ENCODE data around the gene LY6G5B. TPM values are rescaled to one million over a fixed set of nuclear protein-coding genes. Genes with fewer than 3 reads are reported as not detected.

The LY6G5B gene
- total RNA-seq, 1 donor from 2014 or later = 29.5 TPM

- H3K4me1 Mint-ChIP-seq (ENCODE audit: low read depth) = peaks cover 18% of the 10 kb centered on the region
- H3K27me3 Mint-ChIP-seq (ENCODE audit: insufficient read depth) = no peaks in the 10 kb centered on the region
- no peaks in the 10 kb centered on the region for H3K36me3 Mint-ChIP-seq (ENCODE audit: low read depth)
- H3K9me3 Mint-ChIP-seq = no peaks in the 10 kb centered on the region
- intact Hi-C loops (cut with micrococcal nuclease) = no loop called here
- H3K27ac Mint-ChIP-seq = no peak overlapping the region
- no peak for DNase-seq (ENCODE audit: low spot score)
- no peak overlapping the region for H3K4me3 Mint-ChIP-seq
Measured at GRCh38 chr6:31722173-31722572, 52.4 kb downstream of the LY6G5B start.

Other genes starting within 250 kb of the LY6G5B start
- 36.1 and 37.5 TPM in 2 replicates for gene MICB, start 171.8 kb upstream of the LY6G5B start, total RNA-seq
- not detected in 2 replicates for gene MCCD1, start 141.0 kb upstream of the LY6G5B start, total RNA-seq
- gene DDX39B, start 128.0 kb upstream of the LY6G5B start, total RNA-seq = 628 and 637 TPM in 2 replicates
- gene ATP6V1G2, start 123.4 kb upstream of the LY6G5B start, total RNA-seq = 1.2 and 1.4 TPM in 2 replicates
- gene NFKBIL1, start 122.4 kb upstream of the LY6G5B start, total RNA-seq = 18.2 and 18.9 TPM in 2 replicates
- 1,021 and 1,078 TPM in 2 replicates for gene LTA, start 97.7 kb upstream of the LY6G5B start, total RNA-seq
- gene TNF, start 94.4 kb upstream of the LY6G5B start, total RNA-seq = 427 and 430 TPM in 2 replicates
- gene LTB, start 87.6 kb upstream of the LY6G5B start, total RNA-seq = 270 and 277 TPM in 2 replicates
- 63.0 and 66.6 TPM in 2 replicates for gene LST1, start 83.7 kb upstream of the LY6G5B start, total RNA-seq
- gene NCR3, start 77.0 kb upstream of the LY6G5B start, total RNA-seq = 19.1 and 20.3 TPM in 2 replicates
- 55.5 and 61.5 TPM in 2 replicates for gene AIF1, start 54.7 kb upstream of the LY6G5B start, total RNA-seq
- 281 and 283 TPM in 2 replicates for gene PRRC2A, start 49.3 kb upstream of the LY6G5B start, total RNA-seq
- 319 and 323 TPM in 2 replicates for gene BAG6, start 17.3 kb upstream of the LY6G5B start, total RNA-seq
- gene APOM, start 14.1 kb upstream of the LY6G5B start, total RNA-seq = 1.8 and 3.7 TPM in 2 replicates
- 18.1 and 19.1 TPM in 2 replicates for gene C6orf47, start 9.2 kb upstream of the LY6G5B start, total RNA-seq
- gene GPANK1, start 5.0 kb upstream of the LY6G5B start, total RNA-seq = 34.8 and 37.2 TPM in 2 replicates
- 302 and 308 TPM in 2 replicates for gene CSNK2B, start 3.9 kb upstream of the LY6G5B start, total RNA-seq
- 4.7 and 4.9 TPM in 2 replicates for gene LY6G5C, start 11.1 kb downstream of the LY6G5B start, total RNA-seq
- gene ABHD16A, start 33.3 kb downstream of the LY6G5B start, total RNA-seq = 45.7 and 46.5 TPM in 2 replicates
- not detected in 2 replicates for gene LY6G6F, start 36.9 kb downstream of the LY6G5B start, total RNA-seq
- not detected in 2 replicates for gene LY6G6D, start 45.4 kb downstream of the LY6G5B start, total RNA-seq
- gene LY6G6C, start 51.8 kb downstream of the LY6G5B start, total RNA-seq = not detected in 2 replicates
- gene MPIG6B, start 53.4 kb downstream of the LY6G5B start, total RNA-seq = not detected in 2 replicates
- 4.9 and 5.7 TPM in 2 replicates for gene DDAH2, start 59.3 kb downstream of the LY6G5B start, total RNA-seq
- gene CLIC1, start 66.6 kb downstream of the LY6G5B start, total RNA-seq = 398 and 399 TPM in 2 replicates
- 80.5 and 83.4 TPM in 2 replicates for gene MSH5, start 70.0 kb downstream of the LY6G5B start, total RNA-seq
- gene SAPCD1, start 92.7 kb downstream of the LY6G5B start, total RNA-seq = 16.7 and 17.0 TPM in 2 replicates
- gene VWA7, start 107.4 kb downstream of the LY6G5B start, total RNA-seq = 2.9 and 5.0 TPM in 2 replicates
- gene VARS1, start 125.8 kb downstream of the LY6G5B start, total RNA-seq = 150 and 161 TPM in 2 replicates
- 136 and 137 TPM in 2 replicates for gene LSM2, start 137.0 kb downstream of the LY6G5B start, total RNA-seq
- 2.2 and 2.9 TPM in 2 replicates for gene HSPA1L, start 145.3 kb downstream of the LY6G5B start, total RNA-seq
- gene HSPA1A, start 145.6 kb downstream of the LY6G5B start, total RNA-seq = 173 and 175 TPM in 2 replicates
- gene HSPA1B, start 157.8 kb downstream of the LY6G5B start, total RNA-seq = 152 and 155 TPM in 2 replicates
- 22.1 and 24.3 TPM in 2 replicates for gene NEU1, start 192.8 kb downstream of the LY6G5B start, total RNA-seq
- 0.12 TPM in 1 of 2 replicates, not detected in the other for gene SLC44A4, start 209.0 kb downstream of the LY6G5B start, total RNA-seq
- 75.9 and 80.4 TPM in 2 replicates for gene EHMT2, start 227.7 kb downstream of the LY6G5B start, total RNA-seq
- gene ZBTB12, start 232.1 kb downstream of the LY6G5B start, total RNA-seq = 4.6 and 5.1 TPM in 2 replicates

Data from activated T-helper 1 cell treated with anti-CD3 and anti-CD28 coated beads, Interleukin-12 subunit alpha, Interleukin-12 subunit beta, Interleukin-2, Interleukin-4 antibody, amounts not matched to agents 30 ng/mL and 10 ng/mL and 1 ng/mL, durations not matched to agents 14 hours and 24 hours and 36 hours (primary cell).